ENCODE results near the gene NRBP1.

NRBP1 gene

DNA sequence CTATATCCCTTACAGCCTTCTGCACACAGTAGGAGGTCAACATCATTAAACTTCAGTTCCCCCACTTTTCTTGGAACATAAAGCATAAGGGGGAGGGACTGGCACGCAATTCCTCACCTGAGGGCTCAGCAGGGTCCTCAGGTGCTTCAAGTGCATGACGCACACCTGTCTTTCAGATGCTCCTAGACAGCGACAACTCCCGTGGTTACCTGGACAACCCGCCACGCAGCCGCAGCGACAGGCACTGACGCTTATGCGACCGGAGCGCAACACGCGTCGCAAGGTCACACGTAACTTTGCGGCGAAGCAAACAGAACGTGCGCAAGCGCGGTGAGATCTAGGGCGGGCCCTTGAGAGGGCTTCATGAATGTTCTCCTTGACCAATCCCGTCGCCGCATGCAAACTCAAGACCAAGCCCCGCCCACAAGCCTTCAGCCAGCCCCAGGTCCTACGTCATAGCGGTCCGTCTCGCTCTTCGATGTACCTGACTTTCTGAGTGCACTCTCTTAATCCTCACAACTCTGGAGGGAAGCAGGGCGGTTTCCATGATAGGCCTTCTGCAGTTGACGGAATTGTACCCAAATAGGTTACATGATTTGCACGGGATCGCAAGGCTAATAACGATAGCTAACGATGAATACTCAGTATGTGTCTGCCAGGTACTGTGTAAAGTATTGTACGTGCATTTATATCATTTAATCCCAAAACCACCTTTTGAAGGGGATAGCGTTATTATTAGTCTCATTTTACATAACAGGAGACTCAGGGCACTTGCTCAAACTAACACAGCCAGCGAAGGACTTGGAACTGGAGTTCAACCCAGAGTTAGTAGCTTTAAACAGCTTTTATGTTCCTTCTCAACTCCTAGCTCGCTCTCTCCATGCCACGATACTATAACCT is 61.3 kb downstream of the NRBP1 start, which contains the start of gene IFT172:
IFT172 (minus strand) TSS at position 246 of the 900 bp plus-strand sequence; CDS start at position 156, 90 bp downstream.
- DNase-seq (ENCODE audit: low read depth), result peak; percentile 99

Data from T-helper 22 cell (primary cell).